Measurements from ENCODE around the gene ALAS2. TPM values are rescaled to one million over a fixed set of nuclear protein-coding genes. Genes with fewer than 3 reads are reported as not detected.
"Not testable (repeated sequence)": the region's sequence is repeated elsewhere in the genome, so short reads cannot be mapped to it uniquely, and the experiment has no call there.

ALAS2 gene
- total and polyA plus RNA-seq, 2 experiments from 2014 or later = 0.23 TPM; not detected in 1

DNA sequence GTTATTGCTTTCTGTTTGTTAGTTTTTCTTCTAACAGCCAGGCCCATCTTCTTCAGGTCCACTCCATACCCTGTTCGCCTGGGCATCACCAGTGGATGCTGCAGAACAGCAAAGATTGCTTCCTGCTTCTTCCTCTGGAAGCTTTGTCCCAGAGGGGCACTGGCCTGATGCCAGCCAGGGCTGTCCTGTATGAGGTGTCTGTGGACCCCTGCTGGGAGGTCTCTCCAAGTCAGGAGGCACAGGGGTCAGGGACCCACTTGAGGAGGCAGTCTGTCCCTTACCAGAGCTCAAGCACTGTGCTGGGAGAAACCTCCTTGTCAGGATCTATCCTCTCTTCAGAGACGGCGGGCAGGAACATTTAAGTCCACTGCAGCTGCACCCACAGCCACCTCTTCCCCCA is 41.5 kb upstream of the ALAS2 start:
- Histone ChIP-seq H3K4me1 (ENCODE audit: insufficient read depth) (no peaks in the 10 kb centered on the region), H2AFZ (no peak overlapping the region), H3K4me3 (no peak overlapping the region), H4K20me1 (replicated peaks; ENCODE audit: insufficient read depth) (no peaks in the 10 kb centered on the region), H3K4me2 (no peak overlapping the region), H3K79me2 (replicated peaks; ENCODE audit: insufficient read depth) (no peaks in the 10 kb centered on the region), H3F3A (replicated peaks; ENCODE audit: low read depth) (no peaks in the 10 kb centered on the region), H3K9me2 (ENCODE audit: insufficient read depth) (no peaks in the 10 kb centered on the region), H3K27me3 (ENCODE audit: insufficient read depth) (no peaks in the 10 kb centered on the region), H3K27ac (ENCODE audit: low read depth) (no peak overlapping the region), H3K36me3 (ENCODE audit: insufficient read depth) (no peaks in the 10 kb centered on the region)
- H3K4me1 Mint-ChIP-seq = no peaks in the 10 kb centered on the region
- peaks cover 5% of the 10 kb centered on the region for H3K9me3 Mint-ChIP-seq
- no peaks in the 10 kb centered on the region for H3K36me3 Mint-ChIP-seq (ENCODE audit: low read depth)
- no peak overlapping the region for H3K4me3 Mint-ChIP-seq
- H3K27ac Mint-ChIP-seq = no peak overlapping the region
- DNase-seq (ENCODE audit: low spot score) = no peak
- no peak for ATAC-seq
- TF ChIP-seq, protein P1, sequence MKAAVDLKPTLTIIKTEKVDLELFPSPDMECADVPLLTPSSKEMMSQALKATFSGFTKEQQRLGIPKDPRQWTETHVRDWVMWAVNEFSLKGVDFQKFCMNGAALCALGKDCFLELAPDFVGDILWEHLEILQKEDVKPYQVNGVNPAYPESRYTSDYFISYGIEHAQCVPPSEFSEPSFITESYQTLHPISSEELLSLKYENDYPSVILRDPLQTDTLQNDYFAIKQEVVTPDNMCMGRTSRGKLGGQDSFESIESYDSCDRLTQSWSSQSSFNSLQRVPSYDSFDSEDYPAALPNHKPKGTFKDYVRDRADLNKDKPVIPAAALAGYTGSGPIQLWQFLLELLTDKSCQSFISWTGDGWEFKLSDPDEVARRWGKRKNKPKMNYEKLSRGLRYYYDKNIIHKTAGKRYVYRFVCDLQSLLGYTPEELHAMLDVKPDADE (IDR thresholded peaks at IDR 0.05) = no peak
- TF ChIP-seq EZH2 (IDR thresholded peaks at IDR 0.05; ENCODE audit: low read depth, unreplicated experiment) (no peak), JUNB (IDR thresholded peaks at IDR 0.05; ENCODE audit: unreplicated experiment) (no peak)
- peaks cover 3% of the 10 kb centered on the region for H3K27me3 Mint-ChIP-seq (ENCODE audit: insufficient read depth, low read depth, poor library complexity)

- H3K27me3 ChIP-seq (ENCODE audit: insufficient read depth); H3K4me1 ChIP-seq (ENCODE audit: insufficient read depth); H2AFZ ChIP-seq; H3K4me1 Mint-ChIP-seq; H3K4me3 ChIP-seq; H3K4me3 Mint-ChIP-seq; H3K27ac Mint-ChIP-seq; H3K36me3 ChIP-seq (ENCODE audit: insufficient read depth); H3K4me2 ChIP-seq; H3K79me2 ChIP-seq (replicated peaks; ENCODE audit: insufficient read depth); DNase-seq (ENCODE audit: low spot score); H3K27me3 Mint-ChIP-seq (ENCODE audit: insufficient read depth, low read depth, poor library complexity); H3F3A ChIP-seq (replicated peaks; ENCODE audit: low read depth); ATAC-seq; H3K9me2 ChIP-seq (ENCODE audit: insufficient read depth); H4K20me1 ChIP-seq (replicated peaks; ENCODE audit: insufficient read depth); H3K36me3 Mint-ChIP-seq (ENCODE audit: low read depth); H3K27ac ChIP-seq (ENCODE audit: low read depth): not testable (repeated sequence)
- H3K9me3 Mint-ChIP-seq = peaks cover 11% of the 10 kb centered on the region
Measured at GRCh38 chrX:55067180-55067579, 36.4 kb upstream of the ALAS2 start.

DNA sequence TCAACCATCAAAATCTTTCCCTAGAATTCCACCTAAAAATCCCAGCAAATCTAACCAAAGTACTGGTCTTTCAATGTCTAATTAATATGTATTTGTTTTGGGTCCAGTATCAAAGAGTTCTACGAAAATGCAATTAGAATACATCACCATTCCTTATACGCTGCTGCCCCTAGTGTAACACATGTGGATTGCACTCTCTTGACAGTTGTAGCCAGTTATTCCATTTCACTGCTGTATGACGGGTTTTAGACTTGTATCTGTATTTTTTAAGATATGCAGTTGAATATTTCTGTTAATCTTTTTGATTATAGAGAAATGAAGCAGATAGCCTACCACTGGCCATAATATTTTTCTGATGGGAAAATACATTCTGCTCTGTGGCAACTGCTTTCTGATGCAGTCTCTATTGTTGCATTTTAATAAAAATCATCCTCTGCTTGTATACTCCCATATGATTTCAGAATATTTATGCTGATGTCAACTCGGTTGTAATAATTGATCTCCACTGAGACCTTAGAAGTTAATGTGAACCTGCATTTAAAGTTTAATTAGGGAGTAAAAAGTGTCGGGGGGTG is 27.0 kb upstream of the ALAS2 start:
- Histone ChIP-seq H3K27ac (ENCODE audit: low read depth) (no peak overlapping the region), H2AFZ (no peak overlapping the region), H3K9me2 (ENCODE audit: insufficient read depth) (no peaks in the 10 kb centered on the region), H3K79me2 (replicated peaks; ENCODE audit: insufficient read depth) (no peaks in the 10 kb centered on the region), H3K4me2 (no peak overlapping the region), H3K4me3 (no peak overlapping the region), H4K20me1 (replicated peaks; ENCODE audit: insufficient read depth) (no peaks in the 10 kb centered on the region), H3F3A (replicated peaks; ENCODE audit: low read depth) (no peaks in the 10 kb centered on the region), H3K27me3 (ENCODE audit: insufficient read depth) (no peaks in the 10 kb centered on the region), H3K36me3 (ENCODE audit: insufficient read depth) (no peaks in the 10 kb centered on the region), H3K4me1 (ENCODE audit: insufficient read depth) (no peaks in the 10 kb centered on the region)
- 0 out of 3 replicates have a peak, but pooled peaks have one; percentile 29 for ATAC-seq
- Mint-ChIP-seq H3K27ac (no peak overlapping the region), H3K9me3 (peaks cover 6% of the 10 kb centered on the region), H3K4me1 (no peaks in the 10 kb centered on the region), H3K36me3 (ENCODE audit: low read depth) (no peaks in the 10 kb centered on the region), H3K27me3 (ENCODE audit: insufficient read depth, low read depth, poor library complexity) (no peaks in the 10 kb centered on the region), H3K4me3 (no peak overlapping the region)
- DNase-seq (ENCODE audit: low spot score) = peak; percentile 44
- TF ChIP-seq, protein P1 (IDR thresholded peaks at IDR 0.05) = no peak
- TF ChIP-seq STAT1 (IDR thresholded peaks at IDR 0.05; ENCODE audit: unreplicated experiment) (no peak), CREB1 (CRISPR knock-in tag; IDR thresholded peaks at IDR 0.05; ENCODE audit: low read depth) (no peak), JUNB (IDR thresholded peaks at IDR 0.05; ENCODE audit: unreplicated experiment) (no peak), ZNF114 (CRISPR knock-in tag; IDR thresholded peaks at IDR 0.05) (no peak), EZH2 (IDR thresholded peaks at IDR 0.05; ENCODE audit: low read depth, unreplicated experiment) (no peak)
- TF ChIP-seq, protein P2, sequence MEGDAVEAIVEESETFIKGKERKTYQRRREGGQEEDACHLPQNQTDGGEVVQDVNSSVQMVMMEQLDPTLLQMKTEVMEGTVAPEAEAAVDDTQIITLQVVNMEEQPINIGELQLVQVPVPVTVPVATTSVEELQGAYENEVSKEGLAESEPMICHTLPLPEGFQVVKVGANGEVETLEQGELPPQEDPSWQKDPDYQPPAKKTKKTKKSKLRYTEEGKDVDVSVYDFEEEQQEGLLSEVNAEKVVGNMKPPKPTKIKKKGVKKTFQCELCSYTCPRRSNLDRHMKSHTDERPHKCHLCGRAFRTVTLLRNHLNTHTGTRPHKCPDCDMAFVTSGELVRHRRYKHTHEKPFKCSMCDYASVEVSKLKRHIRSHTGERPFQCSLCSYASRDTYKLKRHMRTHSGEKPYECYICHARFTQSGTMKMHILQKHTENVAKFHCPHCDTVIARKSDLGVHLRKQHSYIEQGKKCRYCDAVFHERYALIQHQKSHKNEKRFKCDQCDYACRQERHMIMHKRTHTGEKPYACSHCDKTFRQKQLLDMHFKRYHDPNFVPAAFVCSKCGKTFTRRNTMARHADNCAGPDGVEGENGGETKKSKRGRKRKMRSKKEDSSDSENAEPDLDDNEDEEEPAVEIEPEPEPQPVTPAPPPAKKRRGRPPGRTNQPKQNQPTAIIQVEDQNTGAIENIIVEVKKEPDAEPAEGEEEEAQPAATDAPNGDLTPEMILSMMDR (conservative IDR thresholded peaks at IDR 0.05; ENCODE audit: low read depth in 2 of 2) = peak; percentile 59 to 67
